CD4-positive, alpha-beta T cell treated with Interleukin-17A for 1 hour (primary cell): ENCODE results near the gene NEK4.
"Not testable (repeated sequence)": the region's sequence is repeated elsewhere in the genome, so short reads cannot be mapped to it uniquely, and the experiment has no call there.

Experiments used
- DNase-seq: peaks from one replicate; pipeline ENCODE4 v3.0.0-alpha.2; 2020

Gene NEK4

DNA sequence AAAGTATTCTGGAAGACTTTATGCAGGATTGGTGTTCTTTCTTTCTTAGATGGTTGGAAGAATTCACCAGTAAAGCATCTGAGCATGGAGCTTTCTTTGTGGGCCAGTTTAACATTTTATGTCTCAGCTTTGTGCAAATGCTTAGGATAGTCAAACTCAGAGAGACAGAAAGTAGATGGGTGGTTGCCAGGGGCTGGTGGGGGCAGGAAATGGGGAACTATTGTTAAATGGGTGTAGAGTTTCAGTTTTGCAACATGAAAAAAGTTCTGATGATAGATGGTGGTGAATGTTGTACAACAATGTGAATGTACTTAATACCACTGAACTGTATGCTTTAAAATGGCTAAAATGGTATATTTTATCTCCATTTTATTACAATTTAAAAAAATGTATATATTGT is 40.1 kb downstream of the NEK4 start:
- DNase-seq = no peak

DNA sequence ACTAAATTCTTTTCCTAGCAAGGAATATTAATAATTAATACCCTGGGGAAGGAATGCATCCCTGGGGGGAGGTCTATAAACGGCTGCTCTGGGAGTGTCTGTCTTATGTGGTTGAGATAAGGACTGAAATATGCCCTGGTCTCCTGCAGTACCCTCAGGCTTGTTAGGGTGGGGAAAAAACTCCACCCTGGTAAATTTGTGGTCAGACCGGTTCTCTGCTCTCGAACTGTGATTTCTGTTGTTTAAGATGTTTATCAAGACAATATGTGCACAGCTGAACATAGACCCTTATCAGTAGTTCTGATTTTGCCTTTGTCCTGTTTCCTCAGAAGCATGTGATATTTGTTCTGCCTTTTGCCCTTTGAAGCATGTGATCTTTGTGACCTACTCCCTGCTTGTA is 42.0 kb downstream of the NEK4 start:
- not testable (repeated sequence) for DNase-seq

DNA sequence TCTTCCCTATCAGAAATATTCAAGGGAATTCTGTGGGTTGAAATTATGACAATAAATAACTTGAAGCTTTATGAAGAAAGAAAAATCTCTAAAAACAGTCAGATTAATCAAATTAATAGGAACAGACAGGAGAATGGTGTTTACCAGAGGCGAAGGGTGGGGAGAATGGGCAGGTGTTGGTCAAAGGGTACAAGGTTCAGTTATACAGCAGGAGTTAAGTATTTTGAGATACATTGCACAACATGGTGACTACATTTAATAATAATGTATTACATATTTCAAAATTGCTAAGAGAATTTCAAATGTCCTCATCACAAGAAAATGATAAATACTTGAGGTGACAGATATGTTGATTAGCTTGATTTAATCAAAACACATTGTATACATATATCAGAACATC is 46.2 kb downstream of the NEK4 start:
- DNase-seq = no peak

DNA sequence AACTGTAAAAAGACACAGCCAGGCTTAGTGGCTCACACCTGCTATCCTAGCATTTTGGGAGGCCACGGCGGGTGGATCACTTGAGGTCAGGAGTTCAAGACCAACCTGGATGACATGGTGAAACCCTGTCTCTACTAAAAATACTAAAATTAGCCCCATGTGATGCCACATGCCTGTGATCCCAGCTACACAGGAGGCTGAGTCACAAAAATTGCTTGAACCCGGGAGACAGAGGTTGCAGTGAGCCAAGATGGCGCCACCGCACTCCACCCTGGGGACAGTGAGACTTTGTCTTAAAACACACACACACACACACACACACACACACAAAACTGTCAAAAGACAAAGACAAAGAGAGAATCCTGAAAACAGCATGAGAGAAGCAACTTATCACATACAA is 46.8 kb downstream of the NEK4 start:
- DNase-seq = no peak

DNA sequence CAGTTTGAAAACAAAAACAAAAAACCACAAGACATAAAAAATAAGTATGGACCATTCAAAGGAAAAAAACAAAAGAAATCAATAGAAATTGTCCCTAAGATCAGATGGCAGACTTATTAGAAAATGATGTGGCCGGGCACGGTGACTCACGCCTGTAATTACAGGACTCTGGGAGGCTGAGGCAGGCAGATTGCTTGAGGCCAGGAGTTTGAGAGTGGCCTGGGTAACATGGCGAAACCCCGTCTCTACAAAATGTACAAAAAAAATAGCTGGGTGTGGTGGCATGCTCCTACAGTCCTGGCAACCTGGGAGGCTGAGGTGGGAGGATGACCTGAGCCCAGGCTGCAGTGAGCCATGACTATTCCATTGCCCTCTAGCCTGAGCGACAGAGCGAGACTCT is 48.2 kb downstream of the NEK4 start:
- no peak for DNase-seq

DNA sequence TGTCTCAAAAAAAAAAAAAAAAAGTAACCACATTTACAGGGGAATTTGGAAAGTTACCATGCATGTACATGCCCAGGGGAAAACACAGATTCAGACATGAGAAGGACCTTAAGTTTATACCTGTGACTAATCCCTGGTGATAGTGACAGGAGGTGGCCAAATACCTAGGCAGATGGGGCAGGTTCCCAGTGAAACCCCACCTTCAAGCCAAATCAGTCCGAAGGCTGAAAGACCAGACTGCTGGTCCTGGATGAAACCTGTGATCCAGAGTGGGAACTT is 49.1 kb downstream of the NEK4 start:
- DNase-seq = no peak

DNA sequence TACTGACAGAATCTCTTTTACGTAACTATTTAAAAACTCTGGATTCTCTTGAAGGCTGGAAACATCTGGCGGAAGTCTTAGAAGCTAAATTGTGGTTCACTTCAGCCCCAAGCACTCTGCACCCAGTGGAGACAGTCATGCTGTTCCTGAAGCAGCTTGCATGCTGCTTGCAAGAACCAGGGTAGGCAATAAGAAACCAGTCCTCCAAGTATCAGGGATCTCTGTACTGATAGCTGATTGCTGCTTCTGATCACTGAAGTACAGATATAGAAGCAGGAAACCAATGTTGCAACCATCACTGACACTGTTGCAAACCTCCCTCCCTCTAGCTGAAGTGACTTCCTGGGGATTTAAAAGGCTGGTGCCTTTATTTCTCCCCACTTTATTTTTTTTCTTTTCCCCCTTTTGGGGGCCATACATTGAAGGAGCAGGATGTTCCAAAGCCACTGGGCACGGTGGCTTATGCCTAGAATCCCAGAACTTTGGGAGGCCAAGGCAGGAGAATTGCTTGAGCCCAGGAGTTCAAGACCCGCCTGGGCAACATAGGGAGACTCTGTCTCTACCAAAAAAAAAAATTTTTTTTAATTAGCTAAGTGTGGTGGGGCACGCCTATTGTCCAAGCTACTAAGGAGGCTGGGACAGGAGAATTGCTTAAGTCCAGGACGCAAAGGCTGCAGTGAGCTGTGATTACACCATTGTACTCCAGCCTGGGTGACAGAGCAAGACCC is 49.6 kb downstream of the NEK4 start:
- DNase-seq = peak; percentile 33

DNA sequence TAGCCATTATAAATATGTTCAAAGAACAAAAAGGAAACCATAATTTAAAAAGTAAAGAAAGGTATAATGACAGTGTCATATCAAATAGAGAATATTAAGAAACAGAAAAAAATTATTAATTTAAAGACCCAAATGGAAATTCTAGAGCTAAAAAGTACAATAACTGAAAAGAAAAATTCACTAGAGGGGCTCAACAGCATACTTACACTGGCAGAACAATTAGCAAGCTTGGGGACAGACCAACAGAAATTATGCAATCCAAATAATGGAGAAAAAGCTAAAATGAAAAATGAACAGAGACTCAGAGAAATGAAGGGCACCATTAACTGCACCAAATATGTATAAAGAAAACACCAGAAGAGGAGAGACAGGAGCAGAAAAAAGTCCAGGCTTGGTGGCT is 51.1 kb downstream of the NEK4 start:
- no peak for DNase-seq

DNA sequence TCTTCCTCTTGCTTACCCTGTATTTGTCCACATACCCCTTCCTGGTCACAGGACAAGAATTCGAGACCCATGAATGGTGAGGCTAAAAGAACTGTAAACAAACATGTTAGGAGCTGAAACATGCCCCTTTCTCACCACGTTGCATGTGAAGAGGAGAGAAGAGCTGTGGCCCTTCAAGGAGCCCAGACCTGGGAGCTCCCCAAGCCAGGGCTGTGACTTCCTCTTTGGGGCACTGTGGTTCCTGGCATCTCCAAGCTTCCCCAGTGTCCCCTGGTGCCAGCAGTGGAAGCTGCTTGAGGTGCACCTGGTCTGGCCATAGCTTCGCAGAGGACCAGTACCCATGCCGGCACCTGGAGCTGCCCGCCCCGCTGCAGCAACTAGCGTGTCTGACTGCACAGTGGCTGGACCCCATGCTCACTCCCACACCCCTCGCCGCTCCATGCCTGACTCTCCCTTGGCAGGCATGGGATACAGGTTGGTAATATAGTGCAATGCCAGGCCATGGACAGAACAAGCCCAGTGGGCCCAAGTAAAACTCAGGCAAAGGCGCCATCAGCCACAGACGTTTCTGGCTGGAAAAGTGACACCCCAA is 54.9 kb downstream of the NEK4 start:
- no peak for DNase-seq

DNA sequence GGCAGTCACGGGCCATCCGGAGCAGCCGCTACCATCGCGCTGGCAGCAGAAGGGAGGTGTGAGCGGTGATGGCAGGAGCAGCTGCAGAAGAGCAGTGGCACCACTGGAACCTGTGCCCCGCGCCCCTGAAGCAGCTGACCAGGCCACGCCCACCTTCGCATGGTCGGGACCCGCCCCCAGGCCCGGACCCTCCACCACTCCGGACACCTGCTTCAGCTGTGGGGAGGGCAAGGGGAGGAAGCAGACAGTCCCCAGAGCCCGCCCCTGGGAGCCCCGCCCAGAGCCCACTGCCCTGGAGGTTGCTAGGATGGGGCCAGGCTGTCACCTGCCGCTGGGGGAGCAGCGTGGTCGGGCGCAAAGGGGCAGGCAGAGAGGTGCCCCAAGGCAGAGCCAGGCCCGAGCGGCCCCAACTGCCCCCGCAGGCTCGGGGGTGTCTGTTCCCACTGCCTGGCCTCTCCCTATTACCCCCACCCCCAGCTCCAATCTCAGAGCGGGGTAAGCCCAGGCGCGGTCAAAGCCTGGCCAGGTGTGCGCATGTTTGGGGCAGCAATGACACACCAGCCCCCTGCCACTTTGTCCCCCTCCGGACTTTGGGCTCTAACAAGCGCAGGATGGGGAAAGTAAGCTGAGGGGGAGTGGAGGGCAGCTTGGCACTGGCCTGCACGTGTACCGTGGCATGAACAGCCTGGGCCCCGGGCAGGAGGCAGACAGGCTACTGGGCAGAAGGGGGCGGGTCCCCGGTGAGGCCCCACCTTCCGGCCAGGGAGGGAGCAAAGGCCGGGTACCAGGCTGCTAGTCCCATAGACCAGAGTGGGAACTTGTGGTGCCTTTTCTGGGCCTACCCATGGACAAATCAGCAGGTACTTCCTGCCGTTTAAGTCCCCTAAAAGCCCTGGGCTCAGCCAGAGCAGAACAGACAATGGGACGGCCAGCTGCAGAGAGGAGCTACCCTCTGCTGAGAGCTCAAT is 56.1 kb downstream of the NEK4 start:
- DNase-seq = no peak

DNA sequence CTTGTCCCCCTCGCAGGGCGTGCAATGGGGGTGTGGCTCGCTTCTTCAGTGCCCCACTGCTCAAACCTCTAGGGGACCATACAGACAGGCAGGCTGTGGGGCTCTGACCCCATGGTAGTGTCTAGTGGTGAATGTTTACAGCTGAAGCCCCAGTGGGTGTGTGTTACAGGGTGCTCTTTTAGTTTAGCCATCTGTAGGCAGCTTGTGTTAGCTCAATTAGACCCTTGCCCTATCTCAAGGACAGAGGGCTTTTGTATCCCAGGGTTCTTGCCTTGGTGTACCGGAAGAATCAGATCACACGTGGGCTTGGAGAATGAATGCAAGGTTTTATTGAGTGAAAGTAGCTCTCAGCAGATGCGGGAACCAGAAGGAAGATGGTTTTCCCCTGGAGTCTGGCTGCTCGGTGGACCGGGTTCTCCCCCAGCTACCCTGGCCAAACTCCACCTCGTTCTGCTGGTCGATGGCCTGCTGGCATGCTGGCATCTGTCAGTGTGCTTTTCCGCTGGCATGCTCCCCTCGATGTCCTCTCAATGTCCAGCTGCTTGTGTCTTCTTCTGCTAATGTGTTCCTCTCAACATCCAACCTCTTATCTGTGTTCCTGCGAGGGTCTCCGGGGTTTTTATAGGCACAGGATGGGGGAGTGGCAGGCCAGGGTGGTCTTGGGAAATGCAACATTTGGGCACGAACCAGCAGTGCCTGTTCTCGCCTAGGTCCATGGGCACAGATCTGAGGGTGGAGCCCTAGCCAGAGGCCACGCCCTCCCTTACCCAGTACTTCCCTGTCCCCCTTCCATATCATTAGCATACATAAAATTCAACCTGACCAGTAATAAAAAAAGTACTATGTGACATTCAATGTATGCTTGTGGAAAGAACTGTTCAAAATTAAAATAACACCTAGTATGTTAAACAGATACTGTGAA is 58.2 kb downstream of the NEK4 start:
- no peak for DNase-seq

DNA sequence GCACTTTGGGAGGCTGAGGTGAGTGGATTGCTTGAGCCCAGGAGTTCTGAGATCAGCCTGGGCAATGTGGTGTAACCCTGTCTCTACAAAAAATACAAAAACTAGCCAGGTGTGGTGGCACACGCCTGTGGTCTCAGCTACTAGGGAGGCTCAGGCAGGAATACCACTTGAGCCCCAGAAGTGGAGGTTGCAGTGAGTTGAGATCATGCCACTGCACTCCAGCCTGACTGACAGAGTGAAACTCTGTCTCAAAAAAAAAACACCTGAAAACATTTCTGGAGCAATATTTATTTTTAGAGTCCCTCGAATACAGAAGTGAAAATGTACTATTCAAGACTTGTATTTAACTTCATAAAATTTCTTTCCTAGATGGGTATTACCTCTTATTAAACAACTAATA is 60.2 kb downstream of the NEK4 start:
- no peak for DNase-seq

DNA sequence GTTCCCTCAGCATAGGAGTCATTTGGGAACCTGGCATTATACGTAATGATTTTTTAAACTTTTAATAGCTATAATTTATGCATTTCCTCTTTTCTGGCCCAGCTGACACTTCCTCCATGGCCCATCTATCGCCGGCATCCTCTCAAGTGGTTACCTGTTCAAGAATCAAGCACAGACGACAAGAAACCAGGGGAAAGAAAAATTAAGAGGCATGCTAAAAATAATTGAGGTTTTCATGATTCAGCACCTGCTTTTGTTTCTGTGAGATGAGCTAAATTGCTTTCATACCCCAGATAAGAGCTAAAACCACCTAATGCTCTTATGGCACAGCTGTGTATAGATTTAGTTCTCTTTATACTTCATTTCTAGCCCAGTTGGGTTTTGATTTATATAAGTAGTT is 63.2 kb downstream of the NEK4 start:
- no peak for DNase-seq

DNA sequence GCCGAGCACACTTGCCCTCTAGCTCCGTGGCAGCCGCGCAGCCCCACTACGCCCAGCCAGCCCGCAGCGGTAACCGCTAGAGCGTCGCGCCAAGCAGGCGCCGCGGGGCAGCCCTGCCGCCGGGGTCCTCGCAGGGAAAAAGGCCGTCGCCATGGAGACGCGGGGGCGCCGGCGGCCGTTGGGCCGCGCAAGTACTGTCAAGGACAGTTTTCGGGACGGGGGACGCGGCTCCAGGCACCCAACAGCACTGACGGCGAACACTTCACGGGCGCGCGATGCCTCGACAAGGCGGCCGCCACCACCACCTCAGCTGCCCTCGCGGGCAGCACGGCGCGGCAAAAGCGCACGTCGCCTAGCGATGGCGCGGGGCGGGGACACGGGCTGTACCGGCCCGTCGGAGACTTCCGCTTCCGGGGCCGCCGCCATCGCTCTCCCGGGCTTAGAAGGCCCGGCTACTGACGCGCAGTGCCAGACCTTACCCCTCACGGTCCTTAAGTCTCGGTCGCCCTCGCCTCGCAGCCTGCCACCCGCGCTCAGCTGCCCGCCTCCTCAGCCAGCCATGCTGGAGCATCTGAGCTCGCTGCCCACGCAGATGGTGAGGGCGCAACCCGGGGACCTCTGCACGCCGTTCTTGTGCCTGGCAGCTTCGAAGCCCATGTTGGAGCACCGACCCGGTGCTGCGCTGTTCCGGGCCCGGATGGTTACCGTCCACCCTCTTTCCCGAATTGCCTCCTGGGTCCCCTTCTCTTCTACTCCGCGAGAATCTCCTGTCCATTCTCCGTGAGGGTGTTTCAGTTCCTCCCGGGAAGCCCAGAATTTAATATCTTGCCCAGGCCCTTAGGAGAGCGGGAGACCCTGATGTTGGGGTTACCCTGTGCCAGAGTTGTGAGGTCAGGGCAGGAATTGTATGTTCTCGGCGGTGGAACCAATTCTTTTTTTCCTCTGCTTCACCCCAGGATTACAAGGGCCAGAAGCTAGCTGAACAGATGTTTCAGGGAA is 64.8 kb downstream of the NEK4 start, which contains the start of the genes GLT8D1 and SPCS1:
Gene GLT8D1, minus strand, starts transcription at position 104 of the 999 bp plus-strand sequence. CDS start 5,331 bp downstream, outside the sequence.
Gene SPCS1, plus strand, starts transcription at position 419 of the 999 bp plus-strand sequence. Its CDS starts 141 bp downstream, at position 560.
- DNase-seq = peak; percentile 84

DNA sequence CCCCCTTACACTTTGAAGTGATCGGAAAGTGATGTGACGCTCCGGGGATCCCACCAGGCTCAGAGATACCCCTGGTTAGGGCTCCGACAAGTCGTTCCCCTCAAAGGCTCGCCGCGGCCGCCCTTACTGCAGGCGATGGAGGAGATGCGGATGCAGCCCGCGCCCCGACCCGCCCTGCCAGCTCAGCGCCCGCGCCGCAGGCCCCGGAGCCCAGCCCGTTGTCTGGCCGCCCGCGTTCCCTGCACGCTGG is 65.4 kb downstream of the NEK4 start:
- DNase-seq = no peak

DNA sequence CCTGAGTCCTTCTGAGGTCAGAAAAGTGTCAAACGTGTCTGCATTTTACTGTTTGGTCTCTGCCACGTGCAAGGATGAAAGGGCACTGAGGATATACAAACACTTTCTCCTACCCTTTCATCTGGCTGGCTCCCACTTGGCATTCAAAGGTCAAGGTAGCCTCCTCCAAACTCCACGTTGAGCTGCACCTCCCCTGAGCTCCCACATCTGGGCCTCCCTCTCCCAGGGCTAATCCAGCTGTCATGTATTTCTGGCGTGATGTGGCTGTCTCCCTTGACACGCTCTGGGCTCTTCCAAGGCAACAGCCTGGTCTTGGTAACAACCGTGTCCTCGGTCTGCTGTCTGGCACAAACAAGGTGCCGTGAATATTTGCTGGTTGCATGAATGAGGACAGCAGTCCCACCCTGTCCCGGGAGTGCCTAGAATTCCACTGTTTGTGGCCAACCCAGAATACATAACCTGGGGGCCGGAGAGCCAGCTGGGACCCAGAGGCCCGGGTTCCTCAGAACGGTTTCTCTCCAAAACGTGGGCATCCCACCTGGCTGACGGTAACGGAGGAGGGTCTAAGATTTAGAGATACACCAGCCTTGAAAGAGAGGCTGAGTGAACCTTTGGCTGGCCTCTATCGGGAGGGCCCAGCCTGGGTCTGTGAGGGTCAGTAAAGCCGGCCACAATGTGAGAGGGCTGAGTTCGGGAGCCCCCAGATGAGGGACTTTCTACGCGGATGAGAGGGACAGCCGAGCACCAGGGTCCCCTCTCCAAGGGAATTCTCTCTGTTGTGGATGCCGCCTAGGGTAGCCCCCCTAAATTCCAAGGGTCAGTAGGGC is 65.9 kb downstream of the NEK4 start:
- DNase-seq = no peak

DNA sequence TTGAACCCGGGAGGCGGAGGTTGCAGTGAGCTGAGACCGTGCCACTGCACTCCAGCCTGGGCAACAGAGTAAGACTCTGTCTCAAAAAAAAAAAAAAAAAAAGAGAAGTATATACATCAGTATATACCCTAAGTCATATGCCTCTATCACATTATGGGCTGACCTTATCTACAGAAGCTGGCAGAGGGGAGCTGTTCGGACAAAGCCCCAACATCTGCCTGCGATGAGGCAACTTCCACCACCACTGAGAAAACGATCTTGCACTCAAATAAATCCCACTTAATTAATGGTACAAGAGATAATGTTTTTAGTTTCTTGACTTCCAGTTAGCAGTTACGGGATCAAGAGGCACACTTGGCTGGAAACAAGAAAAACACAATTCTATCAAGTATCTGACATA is 67.4 kb downstream of the NEK4 start:
- no peak for DNase-seq

DNA sequence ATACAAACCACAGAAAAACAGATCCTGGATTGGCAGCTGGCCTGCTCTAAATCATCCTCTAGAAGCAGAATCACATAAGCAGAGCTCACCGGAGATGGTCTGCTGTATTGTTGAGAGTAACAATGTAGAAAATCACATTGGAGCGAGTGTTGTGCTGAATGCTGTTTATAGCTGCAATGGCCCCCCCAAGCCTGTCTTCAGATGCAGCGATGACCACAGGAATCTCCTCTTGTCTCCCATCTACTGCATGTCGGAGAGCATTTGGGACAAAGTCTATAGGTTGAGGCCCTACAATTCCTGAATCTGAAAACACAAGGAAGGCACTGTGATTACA is 73.1 kb downstream of the NEK4 start:
- no peak for DNase-seq

DNA sequence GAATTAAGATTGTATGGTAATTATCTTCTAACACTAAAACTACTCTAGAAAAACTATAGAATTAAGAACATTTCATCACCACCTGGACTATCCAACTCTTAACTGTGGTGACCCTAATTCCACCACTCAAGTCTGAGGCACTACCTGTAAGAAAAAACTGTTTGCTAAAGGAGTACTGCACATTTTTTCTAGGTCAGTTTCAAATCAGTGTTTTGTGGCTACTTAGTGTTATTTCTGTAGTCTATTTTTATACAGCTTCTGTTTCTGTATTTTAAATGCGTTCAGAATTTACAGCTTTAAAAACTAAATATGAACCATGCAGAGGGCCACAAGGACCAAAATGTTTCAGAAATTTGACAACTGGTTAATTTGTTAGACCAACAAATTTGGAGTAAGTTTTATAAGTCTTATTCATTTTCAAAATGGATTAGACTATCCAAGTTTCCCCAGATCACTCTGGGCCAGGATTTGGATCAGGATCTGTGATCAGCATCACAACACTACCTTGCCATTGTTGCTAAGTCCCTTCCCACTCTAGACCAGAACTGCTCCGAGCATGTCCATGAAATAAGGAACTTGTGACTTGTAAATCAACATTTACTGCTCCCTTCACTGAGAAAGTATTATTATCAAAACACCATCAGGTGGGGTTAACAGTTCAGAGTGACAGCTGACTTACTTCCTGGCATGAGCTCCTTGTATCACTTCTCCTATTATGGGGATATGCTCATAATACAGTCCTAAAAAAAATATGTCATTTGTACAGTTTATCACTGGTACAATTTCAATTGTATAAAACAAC is 73.7 kb downstream of the NEK4 start:
- DNase-seq = no peak
